B cell (primary cell): ENCODE data around the gene EYA3. TPM values are rescaled to one million over a fixed set of nuclear protein-coding genes. Genes with fewer than 3 reads are reported as not detected.
A peak's percentile ranks its signal among the peaks of the same experiment; 100 is the strongest.

Source experiments
- ATAC-seq: fragments of 200-7000 bp; cut with Tn5 transposase; one replicate; pipeline ENCODE4 v1.10.0; 2021; ENCODE audit warnings: low read depth, mild to moderate bottlenecking, moderate number of reproducible peaks, moderate library complexity
- CTCF ChIA-PET: fragments of 350-600 bp; sonication (Branson Sonifier 250); formaldehyde crosslinking; loops from one replicate; lab custom pipeline; 2021; ENCODE audit warnings: antibody characterized with exemption, inconsistent platforms; lab: Charles Lee
- POLR2A ChIA-PET: fragments of 350-600 bp; sonication (Branson Sonifier 250); formaldehyde crosslinking; loops from one replicate; lab custom pipeline; 2021; ENCODE audit warnings: antibody characterized with exemption; lab: Charles Lee
- DNase-seq: peaks from one replicate; pipeline ENCODE4 v3.0.0; 2013
- H2AFZ ChIP-seq: 2 replicates; pipeline ENCODE4 v1.6.1; 2012; ENCODE audit warnings: mild to moderate bottlenecking, low read depth, low read length; ENCODE audit not compliant: insufficient read depth, poor library complexity, severe bottlenecking
- H3K27ac ChIP-seq, 2 donors: 1 replicate in 1 of 2; 2 replicates in 1 of 2; pipeline ENCODE4 v1.5.1; 2012 to 2013; ENCODE audit warnings: low read length in 2 of 2, mild to moderate bottlenecking in 2 of 2, moderate library complexity in 1 of 2
- H3K27me3 ChIP-seq, 4 experiments: fragments of 200-600 bp in 1 of 4; sonication (generic) in 1 of 4; replicated peaks in 1 of 4; 1 replicate in 2 of 4; 2 replicates in 2 of 4; pipeline versions ENCODE4 v1.6.1 to v1.7.0; 2013 to 2016; ENCODE audit warnings: low read length in 3 of 4, mild to moderate bottlenecking in 2 of 4, mixed read lengths in 1 of 4, moderate library complexity in 1 of 4; ENCODE audit not compliant: insufficient read depth in 4 of 4, control insufficient read depth in 3 of 4; ENCODE audit errors: control extremely low read depth in 1 of 4
- H3K36me3 ChIP-seq, 2 experiments: replicated peaks in 1 of 2; 1 replicate in 1 of 2; 2 replicates in 1 of 2; pipeline versions ENCODE4 v1.6.1 to v1.7.1; 2013; ENCODE audit warnings: low read length in 1 of 2; ENCODE audit not compliant: insufficient read depth in 2 of 2, control insufficient read depth in 1 of 2; ENCODE audit errors: control extremely low read depth in 1 of 2, extremely low read depth in 1 of 2
- H3K4me1 ChIP-seq, 2 donors: fragments of 200-600 bp in 1 of 2; sonication (generic) in 1 of 2; 1 replicate in 1 of 2; 2 replicates in 1 of 2; pipeline versions ENCODE4 v1.5.1 to v1.6.1; 2013 to 2017; ENCODE audit warnings: low read length in 2 of 2; ENCODE audit not compliant: control insufficient read depth in 2 of 2, insufficient read depth in 2 of 2
- H3K4me2 ChIP-seq: replicated peaks from 2 replicates; pipeline ENCODE3; 2012; ENCODE audit warnings: mild to moderate bottlenecking, low read depth, low read length; ENCODE audit not compliant: poor library complexity, severe bottlenecking
- H3K4me3 ChIP-seq, 5 experiments: fragments of 200-600 bp in 1 of 5; sonication (generic) in 1 of 5; 1 replicate in 3 of 5; 2 replicates in 2 of 5; pipeline versions ENCODE4 v1.5.1 to v1.7.0; 2011 to 2016; ENCODE audit warnings: low read length in 4 of 5, mild to moderate bottlenecking in 4 of 5, low read depth in 2 of 5, control low read depth in 1 of 5, moderate library complexity in 1 of 5; ENCODE audit not compliant: insufficient read depth in 1 of 5; ENCODE audit errors: control extremely low read depth in 1 of 5, extremely low read depth in 1 of 5
- H3K79me2 ChIP-seq: fragments of 200-600 bp; sonication (generic); one replicate; pipeline ENCODE4 v1.6.0; 2016; ENCODE audit warnings: low read length; ENCODE audit not compliant: control insufficient read depth, insufficient read depth
- H3K9ac ChIP-seq: fragments of 200-600 bp; sonication (generic); 2 replicates; pipeline ENCODE4 v1.6.1; 2017; ENCODE audit warnings: mild to moderate bottlenecking, low read length, moderate library complexity
- H3K9me3 ChIP-seq, 3 donors: one replicate each; pipeline versions ENCODE4 v1.6.1 to v1.7.1; 2013; ENCODE audit warnings: low read length in 2 of 3; ENCODE audit not compliant: control insufficient read depth in 2 of 3, insufficient read depth in 1 of 3; ENCODE audit errors: control extremely low read depth in 1 of 3
- H4K20me1 ChIP-seq: 2 replicates; pipeline ENCODE4 v1.6.0; 2012; ENCODE audit warnings: mild to moderate bottlenecking, low read length; ENCODE audit not compliant: insufficient read depth, control insufficient read depth, poor library complexity, severe bottlenecking
- H3K27ac Mint-ChIP-seq: one replicate; pipeline ENCODE4 v1.8.0; 2021; ENCODE audit warnings: mixed read lengths
- H3K27me3 Mint-ChIP-seq: one replicate; pipeline ENCODE4 v1.8.0; 2021; ENCODE audit warnings: mixed read lengths
- H3K4me1 Mint-ChIP-seq: one replicate; pipeline ENCODE4 v1.8.0; 2021; ENCODE audit warnings: mixed read lengths
- H3K4me3 Mint-ChIP-seq: one replicate; pipeline ENCODE4 v1.8.0; 2021; ENCODE audit warnings: mixed read lengths
- H3K9me3 Mint-ChIP-seq: one replicate; pipeline ENCODE4 v1.8.0; 2022; ENCODE audit warnings: mixed read lengths; ENCODE audit not compliant: insufficient read depth
- EZH2 ChIP-seq: IDR thresholded peaks from 2 replicates; pipeline ENCODE4 v1.6.1; 2012; ENCODE audit warnings: borderline replicate concordance, low read depth, mild to moderate bottlenecking, moderate library complexity, low read length; ENCODE audit not compliant: insufficient read depth, poor library complexity, severe bottlenecking
- WGBS: methylation state at CpG from one replicate; pipeline ENCODE4 v1.1.5; 2013; ENCODE audit warnings: missing lambda C conversion rate; ENCODE audit not compliant: insufficient coverage; 5-methylcytosine and 5-hydroxymethylcytosine counted together
- intact Hi-C: fragments of 100-400 bp; cut with micrococcal nuclease; formaldehyde crosslinking; loops from one replicate; pipeline ENCODE4 v1.10.0; 2022
- polyA plus RNA-seq: library from polyadenylated mRNA; depleted of rRNA; stranded (reverse); fragments of >200 nt; gene quantifications from 2 replicates; pipeline ENCODE4 v1.2.3, GENCODE V29; 2012
- total RNA-seq, 2 donors: library from RNA; stranded (reverse); fragments of 120-200 nt in 1 of 2; gene quantifications; 1 replicate in 1 of 2; 2 replicates in 1 of 2; pipeline versions ENCODE4 v1.2.3 to v1.2.4, GENCODE V29; 2013 to 2022
- TF ChIP-seq, protein P1 (sequence below): fragments of 200-600 bp; IDR thresholded peaks from one replicate; pipeline ENCODE4 v1.8.0; 2022; ENCODE audit warnings: antibody characterized with exemption, mild to moderate bottlenecking

Gene EYA3
- total and polyA plus RNA-seq, 2 donors (not counting 1 experiment from before 2014, with no cell fraction given) = 14.1 to 31.3 TPM

DNA sequence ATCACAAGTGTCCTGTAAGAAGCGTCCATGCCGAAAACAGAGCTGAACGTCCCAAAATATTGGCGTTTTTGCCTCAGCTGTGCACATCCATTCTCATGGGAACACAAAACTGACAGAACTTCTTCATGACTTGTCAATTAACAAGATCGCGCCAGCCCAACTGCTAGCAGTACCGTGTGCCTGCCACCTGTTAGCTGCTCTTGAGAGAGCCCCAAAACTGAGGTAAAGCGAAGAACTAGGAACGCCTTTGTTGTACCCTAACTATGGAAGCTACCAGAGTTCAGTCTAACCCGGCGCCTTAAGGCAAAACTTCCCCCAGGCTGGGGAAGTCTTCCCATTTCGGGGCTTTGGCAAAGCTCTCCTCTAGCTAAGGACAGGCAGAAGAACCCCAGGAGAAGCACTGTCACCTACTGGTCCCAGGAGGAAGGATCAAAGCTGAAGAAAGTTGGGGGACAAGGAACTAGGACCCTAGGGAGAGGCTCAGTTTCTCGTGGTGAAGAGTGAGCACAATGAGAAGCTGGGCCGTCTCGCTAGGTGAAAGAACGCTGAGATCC lies 719 bp downstream of the EYA3 start:
- no peak for ATAC-seq
- H3K27me3 ChIP-seq = no peaks in the 10 kb centered on the region
- H3K4me1 Mint-ChIP-seq = peaks cover 47% of the 10 kb centered on the region
- TF ChIP-seq EZH2 = no peak
- TF ChIP-seq, protein P1, sequence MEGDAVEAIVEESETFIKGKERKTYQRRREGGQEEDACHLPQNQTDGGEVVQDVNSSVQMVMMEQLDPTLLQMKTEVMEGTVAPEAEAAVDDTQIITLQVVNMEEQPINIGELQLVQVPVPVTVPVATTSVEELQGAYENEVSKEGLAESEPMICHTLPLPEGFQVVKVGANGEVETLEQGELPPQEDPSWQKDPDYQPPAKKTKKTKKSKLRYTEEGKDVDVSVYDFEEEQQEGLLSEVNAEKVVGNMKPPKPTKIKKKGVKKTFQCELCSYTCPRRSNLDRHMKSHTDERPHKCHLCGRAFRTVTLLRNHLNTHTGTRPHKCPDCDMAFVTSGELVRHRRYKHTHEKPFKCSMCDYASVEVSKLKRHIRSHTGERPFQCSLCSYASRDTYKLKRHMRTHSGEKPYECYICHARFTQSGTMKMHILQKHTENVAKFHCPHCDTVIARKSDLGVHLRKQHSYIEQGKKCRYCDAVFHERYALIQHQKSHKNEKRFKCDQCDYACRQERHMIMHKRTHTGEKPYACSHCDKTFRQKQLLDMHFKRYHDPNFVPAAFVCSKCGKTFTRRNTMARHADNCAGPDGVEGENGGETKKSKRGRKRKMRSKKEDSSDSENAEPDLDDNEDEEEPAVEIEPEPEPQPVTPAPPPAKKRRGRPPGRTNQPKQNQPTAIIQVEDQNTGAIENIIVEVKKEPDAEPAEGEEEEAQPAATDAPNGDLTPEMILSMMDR = peak; percentile 8
- ChIA-PET POLR2A (interaction anchor here (1.1 to 1.2 kb wide), 2 partner anchors 9 to 24 kb away, joined by 3 to 4 read pairs; no protein-coding TSS in a partner anchor), CTCF (interaction anchor here (0.9 to 6.1 kb wide), 10 partner anchors 9 to 230 kb away, joined by 3 to 357 read pairs (median 6); no protein-coding TSS in a partner anchor)
- H3K4me1 ChIP-seq = peaks cover 11 to 24% of the 10 kb centered on the region in 2 donors
- peak overlapping the region; percentile 94 for H3K4me3 Mint-ChIP-seq
- peak overlapping the region; percentile 96 for H3K27ac Mint-ChIP-seq
- H2AFZ ChIP-seq = peak overlapping the region; percentile 77
- intact Hi-C loops = loop anchor here (1.0 to 5.0 kb wide), 4 partner anchors 229 to 360 kb away; partner anchors contain the start of genes FAM76A and PPP1R8
- H3K9me3 ChIP-seq = no peaks in the 10 kb centered on the region
- H3K9ac ChIP-seq = peak overlapping the region; percentile 82
- WGBS = 5% methylated on average over 16 of the region's 16 CpGs
- peaks cover 59% of the 10 kb centered on the region for H3K79me2 ChIP-seq
- no peaks in the 10 kb centered on the region for H3K9me3 Mint-ChIP-seq
- H3K4me3 ChIP-seq = peak overlapping the region; percentile 79 to 97 (median 82)
- H3K27ac ChIP-seq = peak overlapping the region; percentile 83 to 91
- peaks cover 2% of the 10 kb centered on the region for H4K20me1 ChIP-seq
- H3K4me2 ChIP-seq = peak overlapping the region; percentile 88
- no peak for DNase-seq
- no peaks in the 10 kb centered on the region for H3K36me3 ChIP-seq
- H3K27me3 Mint-ChIP-seq = no peaks in the 10 kb centered on the region

DNA sequence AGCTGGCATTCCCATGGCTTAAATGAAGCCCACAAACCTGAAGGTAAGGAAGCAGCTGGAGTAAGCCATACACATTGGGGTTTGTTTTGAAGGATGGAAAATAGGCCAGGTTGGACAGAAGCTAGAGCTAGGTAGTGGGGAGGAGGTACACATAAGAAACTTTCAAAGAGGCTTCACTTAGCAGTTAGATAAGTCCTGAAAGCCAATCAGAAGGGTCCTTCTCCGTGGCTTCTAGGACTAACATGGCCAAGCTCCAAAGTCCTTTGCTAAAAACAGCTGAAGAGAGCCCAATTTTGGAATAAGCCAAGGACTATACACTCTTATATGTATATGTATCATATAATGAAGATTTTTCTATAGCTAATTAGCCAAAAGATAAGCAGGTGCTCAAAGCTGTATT lies 1.8 kb downstream of the EYA3 start:
- H3K9me3 ChIP-seq = no peaks in the 10 kb centered on the region
- peak overlapping the region; percentile 88 for H3K4me2 ChIP-seq
- Mint-ChIP-seq H3K4me3 (peak overlapping the region; percentile 39), H3K27ac (peak overlapping the region; percentile 34), H3K9me3 (no peaks in the 10 kb centered on the region), H3K27me3 (no peaks in the 10 kb centered on the region), H3K4me1 (peaks cover 47% of the 10 kb centered on the region)
- no peak overlapping the region for H3K4me3 ChIP-seq
- no peak for DNase-seq
- no peak overlapping the region for H3K27ac ChIP-seq
- no peak overlapping the region for H2AFZ ChIP-seq
- TF ChIP-seq EZH2 = no peak
- TF ChIP-seq, protein P1 = no peak
- H3K4me1 ChIP-seq = peaks cover 11 to 24% of the 10 kb centered on the region in 2 donors
- ChIA-PET CTCF (interaction anchor here (0.6 to 5.6 kb wide), 6 partner anchors 8 to 229 kb away, joined by 6 to 40 read pairs (median 12); no protein-coding TSS in a partner anchor), POLR2A (no interaction called here)
- peaks cover 68% of the 10 kb centered on the region for H3K79me2 ChIP-seq
- no peaks in the 10 kb centered on the region for H3K36me3 ChIP-seq
- intact Hi-C loops = loop anchor here (5.0 kb wide), 1 partner anchor 359 kb away; the partner anchor contains the start of gene FAM76A
- H3K27me3 ChIP-seq = no peaks in the 10 kb centered on the region
- no peak for ATAC-seq
- no peak overlapping the region for H3K9ac ChIP-seq
- H4K20me1 ChIP-seq = peaks cover 4% of the 10 kb centered on the region
- no CpG with 5 or more reads among the region's 1 CpG for WGBS
